H1 (cell line): ENCODE measurements around the gene NR3C2. TPM values are rescaled to one million over a fixed set of nuclear protein-coding genes. Genes with fewer than 3 reads are reported as not detected.

ENCODE experiments used
- CTCF ChIA-PET: fragments of 300-600 bp; sonication (Branson Sonifier 250); formaldehyde crosslinking; loops from one replicate; lab custom pipeline; 2021; ENCODE audit not compliant: partially characterized antibody; lab: Charles Lee
- POLR2A ChIA-PET: fragments of 300-600 bp; sonication (Branson Sonifier 250); formaldehyde crosslinking; loops from one replicate; lab custom pipeline; 2021; ENCODE audit warnings: inconsistent platforms; ENCODE audit not compliant: partially characterized antibody; lab: Charles Lee
- DNase-seq, 2 experiments: peaks; one replicate each; pipeline versions ENCODE4 v3.0.0 to v3.0.0-alpha.2; 2010 to 2022; ENCODE audit warnings: low spot score in 2 of 2, low read depth in 1 of 2, mixed read lengths in 1 of 2
- FAIRE-seq: peaks from 2 replicates; lab custom pipeline; 2011; peaks lifted over from hg19 to GRCh38; lab: Jason Lieb, UNC
- H2AFZ ChIP-seq: 2 replicates; pipeline ENCODE4 v1.8.1; 2012; ENCODE audit warnings: low read length, inconsistent platforms
- H2AK5ac ChIP-seq: 2 replicates; pipeline ENCODE4 v1.6.1; 2013; ENCODE audit warnings: low read depth, low read length
- H2BK120ac ChIP-seq: replicated peaks from 2 replicates; pipeline ENCODE3; 2013; ENCODE audit warnings: low read depth, low read length, inconsistent platforms
- H2BK12ac ChIP-seq: 2 replicates; pipeline ENCODE4 v1.6.1; 2013; ENCODE audit warnings: low read depth, low read length
- H2BK15ac ChIP-seq: 2 replicates; pipeline ENCODE4 v1.6.1; 2013; ENCODE audit warnings: low read length
- H2BK20ac ChIP-seq: 2 replicates; pipeline ENCODE4 v1.6.1; 2013; ENCODE audit warnings: low read length
- H2BK5ac ChIP-seq: 2 replicates; pipeline ENCODE4 v1.6.1; 2013; ENCODE audit warnings: low read depth, low read length
- H3K14ac ChIP-seq: 2 replicates; pipeline ENCODE4 v1.6.1; 2013; ENCODE audit warnings: inconsistent platforms; ENCODE audit not compliant: insufficient read length
- H3K18ac ChIP-seq: 2 replicates; pipeline ENCODE4 v1.6.1; 2013; ENCODE audit warnings: low read length; ENCODE audit errors: extremely low read depth
- H3K23ac ChIP-seq: 2 replicates; pipeline ENCODE4 v1.6.1; 2013; ENCODE audit warnings: inconsistent platforms; ENCODE audit not compliant: insufficient read length
- H3K23me2 ChIP-seq: 2 replicates; pipeline ENCODE4 v1.6.1; 2013; ENCODE audit warnings: low read depth, low read length
- H3K27ac ChIP-seq: 2 replicates; pipeline ENCODE4 v1.6.1; 2011; ENCODE audit warnings: low read depth, low read length, inconsistent platforms
- H3K27me3 ChIP-seq, 4 experiments: replicated peaks in 1 of 4; 1 replicate in 1 of 4; 2 replicates in 3 of 4; pipeline versions ENCODE4 v1.6.1 to v1.8.1; 2011 to 2013; ENCODE audit warnings: low read length in 3 of 4, mild to moderate bottlenecking in 3 of 4, inconsistent platforms in 2 of 4, mixed read lengths in 2 of 4, moderate library complexity in 1 of 4; ENCODE audit not compliant: control insufficient read depth in 3 of 4, insufficient read depth in 3 of 4; ENCODE audit errors: extremely low read depth in 1 of 4
- H3K36me3 ChIP-seq, 4 experiments: 2 replicates each; pipeline versions ENCODE4 v1.6.1 to v1.8.1; 2011 to 2013; ENCODE audit warnings: mild to moderate bottlenecking in 4 of 4, low read length in 3 of 4, moderate library complexity in 2 of 4, control low read depth in 1 of 4, inconsistent platforms in 1 of 4; ENCODE audit not compliant: insufficient read depth in 4 of 4, control insufficient read depth in 2 of 4
- H3K4ac ChIP-seq: replicated peaks from 2 replicates; pipeline ENCODE3; 2013; ENCODE audit warnings: low read length, low read depth, mixed read lengths, inconsistent platforms; ENCODE audit not compliant: insufficient read length
- H3K4me1 ChIP-seq, 4 experiments: replicated peaks in 1 of 4; 1 replicate in 1 of 4; 2 replicates in 3 of 4; pipeline versions ENCODE4 v1.6.1 to v1.8.1; 2011 to 2013; ENCODE audit warnings: low read length in 3 of 4, inconsistent platforms in 2 of 4, mixed read lengths in 1 of 4; ENCODE audit not compliant: insufficient read depth in 4 of 4, control insufficient read depth in 3 of 4
- H3K4me2 ChIP-seq, 2 experiments: 2 replicates each; pipeline versions ENCODE4 v1.6.1 to v1.8.1; 2011 to 2013; ENCODE audit warnings: low read depth in 2 of 2, low read length in 2 of 2, control low read depth in 1 of 2, inconsistent platforms in 1 of 2, mild to moderate bottlenecking in 1 of 2; ENCODE audit not compliant: insufficient read depth in 1 of 2
- H3K4me3 ChIP-seq, 4 experiments: fragments of 200-600, 300-600 bp in 1 of 4; sonication (generic), shearing (Covaris generic), sonication (Bioruptor Twin) in 1 of 4; 2 replicates each; pipeline versions ENCODE4 v1.5.1 to v1.8.1; 2011 to 2016; ENCODE audit warnings: low read length in 4 of 4, low read depth in 3 of 4, control low read depth in 2 of 4, inconsistent platforms in 2 of 4, mild to moderate bottlenecking in 2 of 4, mixed read lengths in 1 of 4, moderate library complexity in 1 of 4; ENCODE audit not compliant: insufficient read depth in 2 of 4; ENCODE audit errors: extremely low read depth in 1 of 4
- H3K56ac ChIP-seq: replicated peaks from 2 replicates; pipeline ENCODE3; 2013; ENCODE audit warnings: low read depth, mild to moderate bottlenecking, mixed read lengths, low read length, inconsistent platforms; ENCODE audit not compliant: insufficient read length
- H3K79me1 ChIP-seq: 2 replicates; pipeline ENCODE4 v1.6.1; 2013; ENCODE audit warnings: low read depth, low read length, control low read depth
- H3K79me2 ChIP-seq, 2 experiments: 2 replicates each; pipeline versions ENCODE4 v1.6.1 to v1.8.1; 2012 to 2013; ENCODE audit warnings: low read length in 2 of 2, mild to moderate bottlenecking in 2 of 2, inconsistent platforms in 1 of 2; ENCODE audit not compliant: insufficient read depth in 2 of 2, control insufficient read depth in 1 of 2
- H3K9ac ChIP-seq, 4 experiments: replicated peaks in 1 of 4; 1 replicate in 1 of 4; 2 replicates in 3 of 4; pipeline versions ENCODE4 v1.6.1 to v1.8.1; 2011 to 2013; ENCODE audit warnings: low read depth in 3 of 4, low read length in 3 of 4, control low read depth in 2 of 4, mild to moderate bottlenecking in 2 of 4, moderate library complexity in 2 of 4, inconsistent platforms in 1 of 4; ENCODE audit errors: extremely low read depth in 1 of 4
- H3K9me3 ChIP-seq, 2 experiments: 2 replicates each; pipeline versions ENCODE4 v1.6.1 to v1.8.1; 2012 to 2013; ENCODE audit warnings: mild to moderate bottlenecking in 2 of 2, moderate library complexity in 2 of 2, control low read depth in 1 of 2, inconsistent platforms in 1 of 2, low read depth in 1 of 2, low read length in 1 of 2, mixed read lengths in 1 of 2; ENCODE audit not compliant: insufficient read depth in 2 of 2
- H4K20me1 ChIP-seq, 2 experiments: replicated peaks in 1 of 2; 2 replicates each; pipeline versions ENCODE3 to v1.8.1; 2011 to 2013; ENCODE audit warnings: inconsistent platforms in 2 of 2, low read length in 2 of 2, mild to moderate bottlenecking in 1 of 2; ENCODE audit not compliant: insufficient read depth in 2 of 2, control insufficient read depth in 1 of 2
- H4K5ac ChIP-seq: 2 replicates; pipeline ENCODE4 v1.6.1; 2013; ENCODE audit warnings: low read length, low read depth, mixed read lengths, inconsistent platforms; ENCODE audit not compliant: insufficient read length
- H4K8ac ChIP-seq: 2 replicates; pipeline ENCODE4 v1.8.0; 2013; ENCODE audit warnings: mild to moderate bottlenecking, moderate library complexity, low read length, inconsistent platforms; ENCODE audit not compliant: insufficient read depth; ENCODE audit errors: extremely low read depth
- H4K91ac ChIP-seq: replicated peaks from 2 replicates; pipeline ENCODE3; 2013; ENCODE audit warnings: low read length, mixed read lengths, inconsistent platforms; ENCODE audit not compliant: insufficient read length
- ASH2L ChIP-seq: fragments of 200-600, 300-600 bp; sonication (generic); IDR thresholded peaks from one replicate; pipeline ENCODE4 v1.7.1; 2017; ENCODE audit warnings: low read length
- BRCA1 ChIP-seq: IDR thresholded peaks from 2 replicates; pipeline ENCODE4 v1.6.1; 2012; ENCODE audit warnings: low read depth, low read length, improper control_type of control experiment
- CHD2 ChIP-seq: IDR thresholded peaks from 2 replicates; pipeline ENCODE4 v1.6.1; 2012; ENCODE audit warnings: low read length, improper control_type of control experiment
- HDAC2 ChIP-seq, 2 experiments: fragments of 300-600 bp in 1 of 2; sonication (generic) in 1 of 2; IDR thresholded peaks; 2 replicates each; pipeline ENCODE4 v1.6.1; 2011 to 2012; ENCODE audit warnings: low read depth in 2 of 2, low read length in 2 of 2, mild to moderate bottlenecking in 2 of 2, moderate library complexity in 2 of 2, borderline replicate concordance in 1 of 2, inconsistent platforms in 1 of 2
- JUND ChIP-seq: IDR thresholded peaks from 2 replicates; pipeline ENCODE4 v1.6.1; 2011; ENCODE audit warnings: mild to moderate bottlenecking, improper control_type of control experiment, low read length
- NRF1 ChIP-seq: IDR thresholded peaks from 2 replicates; pipeline ENCODE4 v1.6.1; 2011; ENCODE audit warnings: mild to moderate bottlenecking, low read depth, low read length, improper control_type of control experiment
- POLR2A ChIP-seq, 2 experiments: IDR thresholded peaks; 1 replicate in 1 of 2; 2 replicates in 1 of 2; pipeline ENCODE4 v1.6.1; 2011; ENCODE audit warnings: low read depth in 2 of 2, low read length in 2 of 2, mild to moderate bottlenecking in 2 of 2; ENCODE audit errors: control extremely low read depth in 1 of 2
- POU5F1 ChIP-seq: IDR thresholded peaks from 2 replicates; pipeline ENCODE4 v1.6.1; 2011; ENCODE audit warnings: low read depth, mild to moderate bottlenecking, low read length, moderate library complexity
- RNF2 ChIP-seq: fragments of 200-900, 300-1000 bp; sonication (generic); IDR thresholded peaks from 2 replicates; pipeline ENCODE4 v1.7.1; 2016; ENCODE audit warnings: borderline replicate concordance, low read depth, mild to moderate bottlenecking, antibody characterized with exemption, low read length; ENCODE audit not compliant: poor library complexity, severe bottlenecking; ENCODE audit errors: missing control alignments
- RXRA ChIP-seq: IDR thresholded peaks from 2 replicates; pipeline ENCODE4 v1.6.1; 2011; ENCODE audit warnings: low read depth, mild to moderate bottlenecking, low read length, moderate library complexity; ENCODE audit not compliant: insufficient read depth
- SRF ChIP-seq: IDR thresholded peaks from 2 replicates; pipeline ENCODE4 v1.6.1; 2011; ENCODE audit warnings: mild to moderate bottlenecking, low read depth, low read length, moderate library complexity
- TEAD4 ChIP-seq: IDR thresholded peaks from 2 replicates; pipeline ENCODE4 v1.6.1; 2012; ENCODE audit warnings: low read depth, low read length, inconsistent platforms, mixed read lengths
- USF2 ChIP-seq: IDR thresholded peaks from 2 replicates; pipeline ENCODE4 v1.6.1; 2011; ENCODE audit warnings: low read length, improper control_type of control experiment
- ZNF274 ChIP-seq: IDR thresholded peaks from 2 replicates; pipeline ENCODE4 v1.7.0; 2012; ENCODE audit warnings: low read length, borderline replicate concordance; ENCODE audit errors: extremely low read depth
- WGBS, 2 experiments: shearing (Covaris generic) in 1 of 2; methylation state at CpG; one replicate each; pipeline versions ENCODE4 v1.1.6 to v1.1.7; 2013 to 2015; ENCODE audit warnings: low lambda C conversion rate in 2 of 2, mixed read lengths in 2 of 2, inconsistent platforms in 1 of 2, low coverage in 1 of 2, missing lambda C conversion rate in 1 of 2; ENCODE audit not compliant: insufficient replicate concordance in 2 of 2, insufficient coverage in 1 of 2, insufficient read length in 1 of 2; ENCODE audit errors: extremely low coverage in 1 of 2, missing lambda C conversion rate in 1 of 2; 5-methylcytosine and 5-hydroxymethylcytosine counted together
- polyA plus RNA-seq, 7 experiments: library from polyadenylated mRNA; depleted of rRNA in 3 of 7; stranded (reverse) in 5 of 7; unstranded in 2 of 7; fragments of >200 nt in 5 of 7; fragments of 200-250 nt in 2 of 7; gene quantifications; 1 replicate in 5 of 7; 2 replicates in 1 of 7; 4 replicates in 1 of 7; pipeline versions ENCODE4 v1.2.1 to v1.2.3, GENCODE V29; 2011 to 2013; ENCODE audit warnings: missing spikeins in 2 of 7, mixed read lengths in 2 of 7
- total RNA-seq: library from RNA; stranded (reverse); fragmentation: NEBNext Ultra II Directional; extraction: Animal tissue kit (Norgen Biotek cat#: 25700); gene quantifications from 2 replicates; pipeline ENCODE4 v1.2.1, GENCODE V29; 2021

Gene NR3C2
- total and polyA plus RNA-seq, 2 of the 8 experiments (the other 6 are each of a cell fraction or from before 2014, with no cell fraction given): 0.80 to 3.9 TPM

DNA sequence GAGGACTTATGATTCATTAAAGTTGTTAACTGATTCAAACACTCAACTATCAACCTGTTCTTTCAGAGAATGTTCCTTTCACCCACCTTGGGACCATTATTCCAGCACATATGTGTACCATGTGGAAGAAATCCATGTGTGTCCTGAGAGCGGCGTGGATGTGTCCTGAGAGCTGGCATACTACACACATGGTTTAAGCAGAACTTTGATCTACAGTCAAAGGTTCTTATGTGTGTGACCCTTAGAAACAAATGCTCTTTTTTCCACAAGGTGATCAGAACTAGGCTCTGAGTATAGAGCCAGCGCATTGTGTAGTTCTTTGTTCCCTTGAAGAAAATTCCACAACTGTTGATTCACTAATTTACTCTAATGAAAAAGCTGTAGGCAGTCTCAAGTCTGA is 332.0 kb downstream of the NR3C2 start:
- no peak overlapping the region for H3K14ac ChIP-seq
- H3K79me2 ChIP-seq: no peaks in the 10 kb centered on the region
- POLR2A ChIA-PET: no interaction called here
- no peak overlapping the region for H3K18ac ChIP-seq
- no peaks in the 10 kb centered on the region for H3K9me3 ChIP-seq
- no peak overlapping the region for H2BK5ac ChIP-seq
- H3K4ac ChIP-seq: no peak overlapping the region
- peaks cover 0 to 11% (median 1%) of the 10 kb centered on the region in 4 experiments; a peak in 3 of 7 replicates for H3K4me1 ChIP-seq
- FAIRE-seq: no peak
- H4K5ac ChIP-seq: no peak overlapping the region
- no peaks in the 10 kb centered on the region for H3K36me3 ChIP-seq
- H4K20me1 ChIP-seq: no peaks in the 10 kb centered on the region
- H3K4me2 ChIP-seq: no peak overlapping the region
- no peaks in the 10 kb centered on the region for H3K23me2 ChIP-seq
- H3K4me3 ChIP-seq: no peak overlapping the region
- no peak overlapping the region; the same call in 1 of the 2 replicates for H2BK12ac ChIP-seq
- H2BK15ac ChIP-seq: no peak overlapping the region; the same call in 1 of the 2 replicates
- H2AK5ac ChIP-seq: no peak overlapping the region
- no peaks in the 10 kb centered on the region for H3K27me3 ChIP-seq
- 92% methylated on average over 3 of the region's 3 CpGs; no CpG with 5 or more reads in 1 of the 2 experiments for WGBS, 2 experiments
- no peak for DNase-seq
- CTCF ChIA-PET: interaction anchor here (0.6 to 1.0 kb wide), 2 partner anchors 15 to 80 kb away, joined by 3 to 4 read pairs; no protein-coding TSS in a partner anchor
- no peak overlapping the region for H2AFZ ChIP-seq
- no peak overlapping the region for H4K91ac ChIP-seq
- H2BK20ac ChIP-seq: no peak overlapping the region
- no peak overlapping the region for H3K23ac ChIP-seq
- H3K27ac ChIP-seq: no peak overlapping the region
- no peak overlapping the region for H2BK120ac ChIP-seq
- H3K9ac ChIP-seq: no peak overlapping the region
- H3K56ac ChIP-seq: no peak overlapping the region
- H4K8ac ChIP-seq: no peak overlapping the region
- H3K79me1 ChIP-seq: no peaks in the 10 kb centered on the region
- TF ChIP-seq ASH2L: no peak
- TF ChIP-seq POU5F1: no peak
- TF ChIP-seq NRF1: no peak
- no peak for TF ChIP-seq USF2
- no peak for TF ChIP-seq ZNF274
- TF ChIP-seq HDAC2 (IDR thresholded peaks at IDR 0.05; ENCODE audit: borderline replicate concordance in 1 of 2, low read depth in 2 of 2, low read length in 2 of 2): no peak
- TF ChIP-seq RXRA: no peak
- no peak for TF ChIP-seq JUND
- no peak for TF ChIP-seq SRF
- TF ChIP-seq POLR2A (IDR thresholded peaks at IDR 0.05; ENCODE audit: control extremely low read depth in 1 of 2, low read depth in 2 of 2, low read length in 2 of 2): no peak
- no peak for TF ChIP-seq RNF2
- no peak for TF ChIP-seq TEAD4
- no peak for TF ChIP-seq BRCA1
- TF ChIP-seq CHD2: no peak
